Activated naive CD8-positive, alpha-beta T cell treated with anti-CD3 and anti-CD28 coated beads, Interleukin-2, amount 50 U/mL, for 24 hours (primary cell): ENCODE measurements around the gene ALKBH5.

Source experiments
- ATAC-seq: fragments of 150-1000 bp; cut with Tn5 transposase; one replicate; pipeline ENCODE4 v1.10.0; 2021
- DNase-seq: peaks from one replicate; pipeline ENCODE4 v3.0.0; 2021
- H3K27ac Mint-ChIP-seq: one replicate; pipeline ENCODE4 v1.8.0; 2021; ENCODE audit warnings: mild to moderate bottlenecking, mixed read lengths
- H3K27me3 Mint-ChIP-seq: one replicate; pipeline ENCODE4 v1.8.0; 2021; ENCODE audit warnings: mixed read lengths
- H3K36me3 Mint-ChIP-seq: one replicate; pipeline ENCODE4 v1.8.0; 2021; ENCODE audit warnings: low read depth, mixed read lengths
- H3K4me1 Mint-ChIP-seq: one replicate; pipeline ENCODE4 v1.8.0; 2021; ENCODE audit warnings: mixed read lengths
- H3K4me3 Mint-ChIP-seq: one replicate; pipeline ENCODE4 v1.8.0; 2021; ENCODE audit warnings: mild to moderate bottlenecking, moderate library complexity, mixed read lengths
- H3K9me3 Mint-ChIP-seq: one replicate; pipeline ENCODE4 v1.8.0; 2021; ENCODE audit warnings: mixed read lengths

Gene ALKBH5

GRCh38 chr17:18230288-18231141 lies 46.9 kb downstream of the ALKBH5 start:
- Mint-ChIP-seq H3K9me3 (no peaks in the 10 kb centered on the region), H3K4me3 (no peak overlapping the region), H3K4me1 (peaks cover 16% of the 10 kb centered on the region), H3K36me3 (no peaks in the 10 kb centered on the region), H3K27ac (no peak overlapping the region), H3K27me3 (no peaks in the 10 kb centered on the region)
- no peak for ATAC-seq
- DNase-seq, result no peak

DNA sequence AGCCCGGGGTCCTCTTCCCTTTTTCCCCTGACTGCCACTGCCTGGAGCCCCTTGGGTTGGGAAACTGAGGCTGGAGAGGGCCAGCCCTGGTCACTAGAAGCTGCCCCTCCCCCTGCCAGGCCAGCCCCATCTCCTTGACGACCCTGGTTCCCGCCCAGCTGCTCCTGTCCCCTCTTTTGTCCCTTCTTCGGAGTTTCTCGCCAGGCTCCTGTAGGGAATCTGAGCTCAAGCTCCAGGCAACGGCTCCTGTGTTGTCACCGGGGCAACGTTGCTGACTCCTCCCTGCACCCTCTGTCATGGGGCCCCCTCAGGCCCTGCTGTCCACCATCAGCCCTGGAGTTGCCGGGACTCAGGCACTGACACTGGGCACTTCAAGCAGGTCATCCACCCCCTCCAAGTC lies 47.5 kb downstream of the ALKBH5 start:
- ATAC-seq (no peak), DNase-seq (no peak)
- Mint-ChIP-seq H3K27ac (no peak overlapping the region), H3K9me3 (no peaks in the 10 kb centered on the region), H3K36me3 (no peaks in the 10 kb centered on the region), H3K27me3 (no peaks in the 10 kb centered on the region), H3K4me3 (no peak overlapping the region), H3K4me1 (peaks cover 19% of the 10 kb centered on the region)

- Mint-ChIP-seq H3K4me3 (no peak overlapping the region), H3K27ac (no peak overlapping the region)
- no peak for DNase-seq
These were observed 50.3 kb downstream of the ALKBH5 start for GRCh38 chr17:18233803-18234518.

DNA sequence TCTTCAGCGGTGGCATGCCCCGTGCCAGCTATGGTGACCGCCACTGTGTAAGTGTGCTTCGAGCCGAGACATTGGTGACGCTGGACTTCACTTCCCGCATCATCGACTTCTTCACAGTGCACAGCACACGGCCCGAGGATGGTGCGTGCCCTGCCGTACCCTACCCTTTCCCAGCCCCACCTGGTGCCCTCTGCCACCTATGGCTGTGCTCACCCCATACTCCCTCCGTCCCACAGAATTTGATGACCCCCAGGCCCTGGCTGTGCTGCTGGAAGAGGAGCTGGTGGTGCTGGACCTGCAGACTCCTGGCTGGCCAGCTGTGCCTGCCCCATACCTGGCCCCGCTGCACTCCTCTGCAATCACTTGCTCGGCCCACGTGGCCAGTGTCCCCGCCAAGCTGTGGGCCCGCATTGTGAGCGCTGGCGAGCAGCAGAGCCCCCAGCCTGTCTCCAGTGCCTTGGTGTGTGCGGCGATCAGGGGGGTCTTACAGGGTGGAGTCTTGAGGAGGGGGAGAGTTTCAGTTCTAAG lies 51.3 kb downstream of the ALKBH5 start:
- DNase-seq (no peak), ATAC-seq (no peak)
- Mint-ChIP-seq H3K4me1 (peaks cover 11% of the 10 kb centered on the region), H3K27ac (peak overlapping the region; percentile 75), H3K4me3 (no peak overlapping the region), H3K27me3 (no peaks in the 10 kb centered on the region), H3K36me3 (peaks cover 4% of the 10 kb centered on the region), H3K9me3 (no peaks in the 10 kb centered on the region)

More at GRCh38 chr17:18233803-18234518, 50.3 kb downstream of the ALKBH5 start:
- Mint-ChIP-seq H3K9me3 (no peaks in the 10 kb centered on the region), H3K4me1 (peaks cover 11% of the 10 kb centered on the region), H3K27me3 (no peaks in the 10 kb centered on the region), H3K36me3 (peaks cover 2% of the 10 kb centered on the region)
- ATAC-seq, result no peak

DNA sequence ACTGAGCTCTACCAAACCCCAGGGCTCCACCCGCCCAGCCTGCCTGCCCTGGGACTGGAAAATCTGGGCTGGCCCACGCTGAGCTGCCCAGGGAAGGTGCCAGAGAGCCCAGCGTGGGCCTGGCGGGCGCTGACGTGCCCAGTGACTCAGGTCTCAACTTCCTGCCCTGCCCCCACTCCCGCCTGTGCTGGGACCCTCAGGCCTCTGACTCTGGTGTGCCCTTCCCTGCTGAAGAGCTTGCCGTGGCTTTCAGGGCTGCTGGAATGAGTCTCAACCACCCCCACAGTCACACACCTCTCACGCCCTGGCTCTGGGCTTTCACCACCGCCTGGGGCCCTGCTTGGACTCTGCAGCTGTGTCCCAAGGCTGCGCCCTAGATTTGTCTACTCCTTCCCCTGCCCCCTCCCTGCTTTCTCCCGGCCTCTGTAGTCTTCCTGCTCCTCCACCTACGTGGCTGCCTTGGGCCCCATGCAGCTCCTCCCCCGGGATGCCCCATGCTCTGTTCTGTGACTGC lies 52.2 kb downstream of the ALKBH5 start:
- ATAC-seq (peak; percentile 80), DNase-seq (peak; percentile 63)
- Mint-ChIP-seq H3K9me3 (no peaks in the 10 kb centered on the region), H3K4me3 (no peak overlapping the region), H3K36me3 (peaks cover 4% of the 10 kb centered on the region), H3K27ac (peak overlapping the region; percentile 75), H3K27me3 (no peaks in the 10 kb centered on the region), H3K4me1 (peaks cover 11% of the 10 kb centered on the region)

DNA sequence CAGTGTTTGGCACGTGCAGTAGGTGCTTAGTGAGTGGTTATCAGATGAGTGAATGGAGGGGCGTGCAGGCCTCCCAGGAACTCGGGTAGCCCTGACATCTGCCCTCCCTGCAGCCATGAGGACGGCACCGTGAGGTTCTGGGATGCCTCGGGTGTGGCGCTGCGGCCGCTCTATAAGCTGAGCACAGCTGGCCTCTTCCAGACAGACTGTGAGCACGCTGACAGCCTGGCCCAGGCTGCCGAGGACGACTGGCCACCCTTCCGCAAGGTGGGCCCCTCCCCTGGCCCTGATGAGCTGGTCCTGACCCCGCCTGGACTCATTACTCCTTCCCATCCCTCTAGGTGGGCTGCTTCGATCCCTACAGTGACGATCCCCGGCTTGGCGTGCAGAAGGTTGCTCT lies 52.9 kb downstream of the ALKBH5 start:
- DNase-seq (no peak), ATAC-seq (no peak)
- Mint-ChIP-seq H3K27ac (peak overlapping the region; percentile 75), H3K4me1 (peaks cover 11% of the 10 kb centered on the region), H3K36me3 (peaks cover 4% of the 10 kb centered on the region), H3K9me3 (no peaks in the 10 kb centered on the region), H3K4me3 (no peak overlapping the region), H3K27me3 (no peaks in the 10 kb centered on the region)

- no peaks in the 10 kb centered on the region for H3K27me3 Mint-ChIP-seq
- DNase-seq (no peak), ATAC-seq (no peak)
- H3K4me3 Mint-ChIP-seq, result no peak overlapping the region
- no peaks in the 10 kb centered on the region for H3K9me3 Mint-ChIP-seq
- no peak overlapping the region for H3K27ac Mint-ChIP-seq
- H3K36me3 Mint-ChIP-seq, result peaks cover 4% of the 10 kb centered on the region
- H3K4me1 Mint-ChIP-seq, result peaks cover 11% of the 10 kb centered on the region
These were observed 53.8 kb downstream of the ALKBH5 start for GRCh38 chr17:18237461-18237860.

DNA sequence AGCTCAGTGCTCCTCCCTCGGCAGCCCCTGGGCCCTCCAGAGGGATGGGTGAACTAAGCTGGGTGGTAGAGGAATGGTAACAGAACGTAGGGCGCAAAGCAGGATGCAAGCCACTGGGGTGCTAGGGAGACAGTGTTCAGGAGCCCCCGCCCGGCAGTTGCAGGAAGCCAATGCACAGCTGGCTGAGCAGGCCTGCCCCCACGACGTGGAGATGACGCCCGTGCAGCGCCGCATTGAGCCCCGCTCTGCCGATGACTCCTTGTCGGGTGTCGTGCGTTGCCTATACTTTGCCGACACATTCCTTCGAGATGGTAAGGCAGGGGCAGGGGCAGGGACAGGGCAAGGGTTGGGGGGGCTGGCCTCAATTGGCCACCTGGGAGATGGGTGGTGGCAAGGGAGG lies 54.7 kb downstream of the ALKBH5 start:
- Mint-ChIP-seq H3K27me3 (no peaks in the 10 kb centered on the region), H3K4me1 (peaks cover 11% of the 10 kb centered on the region), H3K4me3 (no peak overlapping the region), H3K27ac (no peak overlapping the region), H3K36me3 (peaks cover 5% of the 10 kb centered on the region), H3K9me3 (no peaks in the 10 kb centered on the region)
- DNase-seq (no peak), ATAC-seq (no peak)

DNA sequence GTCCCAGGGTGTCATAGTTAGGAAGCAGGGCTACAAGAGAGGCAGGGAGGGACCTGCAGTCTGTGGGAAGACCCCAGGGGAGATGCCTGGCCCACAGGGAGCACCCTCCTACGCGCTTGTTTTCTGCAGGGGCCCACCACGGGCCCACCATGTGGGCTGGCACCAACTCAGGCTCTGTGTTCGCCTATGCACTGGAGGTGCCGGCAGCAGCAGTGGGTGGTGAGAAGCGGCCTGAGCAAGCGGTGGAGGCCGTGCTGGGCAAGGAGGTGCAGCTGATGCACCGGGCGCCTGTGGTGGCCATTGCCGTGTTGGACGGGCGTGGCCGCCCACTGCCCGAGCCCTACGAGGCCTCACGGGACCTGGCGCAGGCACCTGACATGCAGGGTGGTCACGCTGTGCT lies 56.8 kb downstream of the ALKBH5 start:
- Mint-ChIP-seq H3K36me3 (peaks cover 8% of the 10 kb centered on the region), H3K27me3 (no peaks in the 10 kb centered on the region), H3K4me1 (peaks cover 10% of the 10 kb centered on the region), H3K4me3 (no peak overlapping the region), H3K27ac (no peak overlapping the region), H3K9me3 (no peaks in the 10 kb centered on the region)
- DNase-seq (no peak), ATAC-seq (no peak)

DNA sequence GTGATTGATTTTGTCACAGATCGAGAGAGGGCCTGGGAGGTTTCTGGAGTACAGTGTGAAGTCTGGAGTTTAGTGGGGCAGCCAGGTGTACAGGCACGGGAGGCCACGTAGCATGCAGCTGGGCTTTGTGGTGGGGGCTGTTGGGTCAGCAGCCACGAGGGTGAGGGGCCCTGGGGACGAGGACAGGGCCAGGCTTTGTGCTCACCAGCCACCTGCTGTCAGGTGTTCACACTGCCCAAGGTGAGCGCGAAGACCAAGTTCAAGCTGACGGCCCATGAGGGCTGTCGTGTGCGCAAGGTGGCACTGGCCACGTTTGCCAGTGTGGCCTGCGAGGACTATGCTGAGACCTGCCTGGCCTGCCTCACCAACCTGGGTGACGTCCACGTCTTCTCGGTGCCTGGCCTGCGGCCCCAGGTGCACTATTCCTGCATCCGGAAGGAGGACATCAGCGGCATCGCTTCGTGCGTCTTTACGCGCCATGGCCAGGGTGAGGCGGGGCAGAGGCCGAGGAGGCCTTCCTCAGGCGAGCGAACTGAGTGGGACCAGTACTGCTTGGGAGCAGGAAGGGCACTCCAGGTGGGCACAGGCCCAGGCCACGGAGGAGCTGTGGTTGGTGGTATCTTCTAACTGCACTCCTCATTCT lies 57.7 kb downstream of the ALKBH5 start:
- H3K9me3 Mint-ChIP-seq, result no peaks in the 10 kb centered on the region
- DNase-seq (no peak), ATAC-seq (no peak)
- no peak overlapping the region for H3K4me3 Mint-ChIP-seq
- H3K36me3 Mint-ChIP-seq, result peaks cover 10% of the 10 kb centered on the region
- no peaks in the 10 kb centered on the region for H3K27me3 Mint-ChIP-seq
- no peak overlapping the region for H3K27ac Mint-ChIP-seq
- H3K4me1 Mint-ChIP-seq, result peaks cover under 1% of the 10 kb centered on the region

DNA sequence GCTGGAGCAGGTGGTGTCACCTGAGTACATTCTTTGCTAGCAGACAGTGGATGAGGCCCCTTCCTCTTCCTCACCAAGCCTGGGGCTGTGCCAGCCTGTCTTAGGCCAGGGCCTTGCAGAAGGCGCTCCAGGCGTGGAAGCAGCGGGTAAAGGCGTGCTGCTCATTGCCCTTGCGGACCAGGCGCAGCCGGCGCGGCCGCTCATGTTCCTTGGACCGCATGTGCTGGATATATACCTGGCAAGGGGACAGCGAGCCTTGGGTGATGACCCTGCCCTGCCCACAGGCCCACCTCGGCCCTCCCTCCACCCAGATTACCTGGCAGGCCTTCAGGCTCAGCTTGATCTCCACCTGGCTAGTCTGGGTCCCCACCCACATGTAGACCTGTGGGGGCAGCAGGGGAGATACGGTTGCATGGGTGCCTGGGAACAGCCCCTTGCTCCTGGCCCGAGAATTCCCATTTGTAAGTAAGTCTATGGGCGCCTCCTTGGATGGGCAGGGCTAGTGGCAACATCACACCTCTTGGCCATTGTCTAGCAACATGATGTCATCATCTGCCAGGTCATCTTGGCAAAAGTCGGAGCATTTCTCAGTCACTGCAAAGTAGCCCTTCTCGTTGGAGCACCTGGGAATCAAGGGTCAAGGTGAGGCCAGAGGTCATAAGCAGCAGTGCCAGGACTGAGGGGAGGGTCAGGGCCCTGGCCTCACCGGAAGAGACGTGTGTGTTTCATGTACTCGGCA lies 61.6 kb downstream of the ALKBH5 start:
- no peaks in the 10 kb centered on the region for H3K9me3 Mint-ChIP-seq
- H3K27ac Mint-ChIP-seq, result no peak overlapping the region
- no peak overlapping the region for H3K4me3 Mint-ChIP-seq
- H3K36me3 Mint-ChIP-seq, result peaks cover 17% of the 10 kb centered on the region
- DNase-seq (no peak), ATAC-seq (no peak)
- no peaks in the 10 kb centered on the region for H3K27me3 Mint-ChIP-seq
- H3K4me1 Mint-ChIP-seq, result no peaks in the 10 kb centered on the region

DNA sequence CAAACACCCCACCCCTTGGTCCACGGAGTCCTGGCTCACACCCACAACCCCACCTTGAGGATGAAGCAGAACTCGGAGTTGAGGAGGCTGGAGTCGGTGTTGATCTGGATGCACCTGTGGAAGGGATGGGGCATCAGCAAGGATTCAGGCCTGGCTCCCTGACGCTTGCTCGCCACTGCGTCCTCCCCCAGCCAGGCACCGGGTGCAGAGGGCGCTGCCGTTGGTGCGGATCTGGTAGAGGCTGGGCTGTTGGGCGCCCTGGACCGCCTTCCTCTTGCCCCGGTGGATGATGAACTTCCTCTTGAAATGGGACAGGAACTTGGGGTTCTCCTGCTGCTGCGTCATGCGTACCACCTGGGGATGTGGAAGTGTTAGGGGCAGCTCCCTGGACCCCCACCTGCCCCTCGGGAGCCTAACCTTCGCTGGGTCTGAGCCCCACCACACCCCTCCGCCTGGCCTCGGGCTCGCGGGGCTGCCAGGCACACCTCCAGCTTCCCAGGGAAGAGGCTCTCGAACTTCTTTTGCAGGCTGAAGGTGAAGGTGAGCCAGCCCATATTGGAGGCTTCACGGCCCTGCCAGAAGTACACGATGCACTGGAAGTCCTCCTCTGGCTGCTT lies 62.6 kb downstream of the ALKBH5 start:
- no peak for ATAC-seq
- Mint-ChIP-seq H3K27ac (no peak overlapping the region), H3K36me3 (peaks cover 19% of the 10 kb centered on the region), H3K4me1 (no peaks in the 10 kb centered on the region), H3K9me3 (no peaks in the 10 kb centered on the region), H3K27me3 (no peaks in the 10 kb centered on the region), H3K4me3 (no peak overlapping the region)
- no peak for DNase-seq

DNA sequence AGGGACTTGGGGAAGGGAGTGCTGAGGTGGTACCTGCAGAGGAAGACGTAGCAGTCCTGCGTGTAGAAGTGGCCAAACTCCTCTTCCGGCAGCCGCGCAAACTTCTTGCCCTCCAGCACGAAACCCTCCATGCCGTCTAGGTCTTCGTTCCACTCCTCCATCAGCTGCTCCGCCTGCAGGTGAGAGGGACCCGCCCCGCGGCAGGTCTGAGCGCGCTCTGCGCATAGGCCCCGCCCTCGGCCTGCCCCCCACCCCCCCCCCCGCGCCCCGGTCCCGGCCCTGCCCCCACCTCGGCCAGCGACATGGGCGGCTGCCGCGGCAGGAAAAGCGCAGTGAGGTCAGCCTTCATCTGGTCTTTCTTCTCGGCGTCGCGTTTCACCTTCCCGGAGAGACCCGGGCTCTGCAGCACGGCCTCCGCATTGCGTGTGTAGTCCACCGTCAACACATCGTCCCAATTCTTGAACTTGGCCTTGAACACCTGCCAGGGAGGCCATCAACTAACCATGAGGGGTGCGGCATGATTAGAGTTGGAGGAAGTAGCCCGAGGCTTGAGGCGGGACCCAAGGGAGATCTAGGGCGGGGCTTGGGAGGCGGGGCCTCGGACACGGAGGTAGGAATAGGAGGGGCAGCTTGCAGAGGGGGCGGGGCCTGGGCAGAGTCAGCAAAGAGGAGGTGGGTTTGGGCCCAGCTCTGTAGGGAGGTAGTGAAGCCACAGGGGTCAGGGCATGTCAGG lies 63.4 kb downstream of the ALKBH5 start:
- H3K4me3 Mint-ChIP-seq, result no peak overlapping the region
- no peak overlapping the region for H3K27ac Mint-ChIP-seq
- peaks cover 24% of the 10 kb centered on the region for H3K36me3 Mint-ChIP-seq
- no peaks in the 10 kb centered on the region for H3K9me3 Mint-ChIP-seq
- no peaks in the 10 kb centered on the region for H3K4me1 Mint-ChIP-seq
- no peaks in the 10 kb centered on the region for H3K27me3 Mint-ChIP-seq
- DNase-seq (peak; percentile 47), ATAC-seq (no peak)
